ENCODE results near the gene DPYD.

DNA sequence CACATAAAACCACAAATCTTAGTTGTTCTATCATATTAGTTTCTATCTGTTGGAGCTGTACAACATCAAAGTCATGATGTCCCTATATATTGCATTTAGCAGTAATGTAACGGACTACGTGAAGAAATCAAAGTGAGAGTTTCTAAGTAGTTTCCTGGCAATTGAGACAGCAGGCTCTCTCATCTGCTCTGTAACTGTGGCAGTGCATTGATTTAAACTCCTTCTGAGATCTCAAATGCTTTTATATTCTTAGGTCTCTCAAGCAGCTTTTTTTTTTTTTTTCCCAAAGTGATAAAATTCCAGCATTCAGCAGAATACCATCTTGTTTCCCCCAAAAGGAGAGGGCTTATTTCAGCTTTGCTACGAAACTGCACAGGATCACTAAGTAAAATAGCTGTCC, 719.2 kb downstream of the DPYD start:
- TF ChIP-seq EZH2 (optimal IDR thresholded peaks at IDR 0.05; ENCODE audit: low read depth, low read length) = no peak
- TF ChIP-seq, protein P1, sequence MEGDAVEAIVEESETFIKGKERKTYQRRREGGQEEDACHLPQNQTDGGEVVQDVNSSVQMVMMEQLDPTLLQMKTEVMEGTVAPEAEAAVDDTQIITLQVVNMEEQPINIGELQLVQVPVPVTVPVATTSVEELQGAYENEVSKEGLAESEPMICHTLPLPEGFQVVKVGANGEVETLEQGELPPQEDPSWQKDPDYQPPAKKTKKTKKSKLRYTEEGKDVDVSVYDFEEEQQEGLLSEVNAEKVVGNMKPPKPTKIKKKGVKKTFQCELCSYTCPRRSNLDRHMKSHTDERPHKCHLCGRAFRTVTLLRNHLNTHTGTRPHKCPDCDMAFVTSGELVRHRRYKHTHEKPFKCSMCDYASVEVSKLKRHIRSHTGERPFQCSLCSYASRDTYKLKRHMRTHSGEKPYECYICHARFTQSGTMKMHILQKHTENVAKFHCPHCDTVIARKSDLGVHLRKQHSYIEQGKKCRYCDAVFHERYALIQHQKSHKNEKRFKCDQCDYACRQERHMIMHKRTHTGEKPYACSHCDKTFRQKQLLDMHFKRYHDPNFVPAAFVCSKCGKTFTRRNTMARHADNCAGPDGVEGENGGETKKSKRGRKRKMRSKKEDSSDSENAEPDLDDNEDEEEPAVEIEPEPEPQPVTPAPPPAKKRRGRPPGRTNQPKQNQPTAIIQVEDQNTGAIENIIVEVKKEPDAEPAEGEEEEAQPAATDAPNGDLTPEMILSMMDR (IDR thresholded peaks at IDR 0.05; ENCODE audit: low read length) = no peak
- TF ChIP-seq EZH2phosphoT487 (IDR thresholded peaks at IDR 0.05; ENCODE audit: low read length) = no peak
